DMS114 treated with DMSO at 0.1 percent for 48 hours (cell line): ENCODE measurements around the gene FLT1.

Experiments used
- DNase-seq: peaks from one replicate; lab custom pipeline; 2025; ENCODE audit not compliant: unreplicated experiment; lab: John Stamatoyannopoulos, UW

Gene FLT1

DNA sequence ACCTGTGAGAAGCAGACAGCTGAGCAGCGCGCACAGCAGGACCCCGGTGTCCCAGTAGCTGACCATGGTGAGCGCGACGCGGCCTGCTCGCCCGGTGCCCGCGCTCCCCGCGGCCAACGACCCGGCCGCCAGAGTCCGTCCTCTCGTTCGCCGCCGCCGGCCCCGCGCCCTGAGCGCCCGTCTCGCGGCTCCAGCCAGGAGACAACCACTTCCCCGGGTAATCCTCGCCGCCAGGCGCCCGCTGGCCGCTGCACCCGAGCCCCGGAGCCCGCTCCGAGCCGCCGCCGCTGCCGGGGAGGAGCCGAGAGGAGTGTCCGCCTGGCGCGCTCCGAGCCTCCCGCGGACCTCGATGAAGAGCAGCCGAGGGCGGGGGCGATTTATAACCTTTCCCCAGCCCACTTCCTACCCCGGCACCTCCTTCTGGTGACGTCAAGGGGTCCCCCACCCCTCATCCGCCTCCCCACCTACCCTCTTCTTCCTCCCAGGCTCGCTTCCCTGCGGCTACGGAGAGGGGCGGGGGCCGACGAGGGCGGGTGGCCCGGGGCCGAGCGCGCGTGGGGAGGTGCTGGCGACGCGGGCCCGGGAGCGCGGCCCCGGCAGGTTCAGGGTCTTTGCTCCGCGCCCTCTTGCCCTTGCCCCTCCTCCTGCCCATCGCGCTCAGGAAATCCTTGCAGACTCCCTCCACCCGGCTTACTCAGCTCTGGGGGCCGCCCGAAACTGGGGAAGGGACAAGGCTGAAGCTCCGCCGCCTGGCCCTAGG is at the start of gene FLT1:
Gene FLT1 (minus strand): TSS at position 351 of the 760 bp plus-strand sequence. CDS start 285 bp downstream, at position 66.
- DNase-seq = no peak

- DNase-seq = no peak
Measured at GRCh38 chr13:28544026-28544425, 49.1 kb upstream of the FLT1 start.

- no peak for DNase-seq
Measured at GRCh38 chr13:28542804-28543203, 47.9 kb upstream of the FLT1 start.

DNA sequence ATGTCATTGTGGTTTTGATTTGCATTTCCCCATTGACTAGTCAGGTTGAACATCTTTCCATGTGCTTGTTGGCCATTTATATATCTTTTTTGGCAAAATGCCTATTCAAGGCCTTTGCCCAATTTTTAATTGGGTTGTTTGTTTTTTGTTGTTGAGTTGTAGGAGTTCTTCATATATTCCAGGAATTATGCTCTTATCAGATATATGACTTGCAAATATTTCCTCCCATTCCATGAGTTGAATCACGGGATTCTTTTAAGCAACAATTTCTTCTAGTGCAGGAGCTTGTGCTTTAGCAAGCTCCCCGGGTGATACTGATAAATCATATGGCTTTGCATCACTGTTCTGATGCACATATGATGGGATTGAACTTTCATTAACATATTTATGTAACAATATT is 47.0 kb upstream of the FLT1 start:
- DNase-seq = no peak

DNA sequence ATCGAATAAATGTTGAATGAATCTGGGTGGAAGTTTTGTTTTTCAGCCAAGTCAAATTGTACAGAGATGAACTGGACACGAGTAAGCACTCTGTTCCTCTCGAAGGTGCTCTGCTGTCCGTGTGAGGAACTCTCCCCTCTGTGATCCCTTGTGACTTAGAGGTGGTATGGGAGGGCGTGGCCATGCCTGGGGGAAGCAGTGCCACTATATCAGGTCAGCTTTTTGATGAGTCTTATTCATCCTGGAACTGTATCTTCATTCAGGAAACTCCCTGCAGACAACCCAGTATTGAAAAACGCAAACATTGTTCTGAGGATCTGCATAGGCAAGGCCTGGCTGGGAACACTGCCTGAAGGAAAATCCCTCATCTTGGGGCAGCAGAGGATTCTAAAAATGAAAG is 45.7 kb upstream of the FLT1 start:
- DNase-seq = no peak

- no peak for DNase-seq
Measured at GRCh38 chr13:28539625-28540286, 44.8 kb upstream of the FLT1 start.

GRCh38 chr13:28538932-28539331 is 44.0 kb upstream of the FLT1 start:
- DNase-seq = no peak

GRCh38 chr13:28537171-28537570 is 42.2 kb upstream of the FLT1 start:
- DNase-seq = no peak

GRCh38 chr13:28536371-28536770 is 41.4 kb upstream of the FLT1 start:
- DNase-seq = no peak

DNA sequence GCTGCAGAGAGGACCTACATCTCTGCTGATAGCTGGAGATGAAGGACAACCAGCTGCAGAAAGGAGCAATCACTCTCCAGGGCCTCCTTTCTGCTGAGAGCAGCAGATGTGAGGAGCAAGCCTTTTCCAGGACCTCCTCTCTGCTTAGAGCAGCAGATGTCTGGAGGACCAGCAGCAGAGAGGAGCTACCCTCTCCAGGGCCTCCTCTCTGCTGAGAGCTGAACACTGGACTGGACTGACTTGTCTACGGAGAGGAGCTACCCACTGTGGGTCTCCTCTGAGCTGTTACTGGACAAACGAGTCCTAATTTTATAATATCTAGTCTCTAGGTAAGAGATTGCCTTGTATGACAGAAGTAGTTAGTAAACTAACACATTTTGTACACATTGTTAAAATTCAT is 40.8 kb upstream of the FLT1 start:
- DNase-seq = no peak

DNA sequence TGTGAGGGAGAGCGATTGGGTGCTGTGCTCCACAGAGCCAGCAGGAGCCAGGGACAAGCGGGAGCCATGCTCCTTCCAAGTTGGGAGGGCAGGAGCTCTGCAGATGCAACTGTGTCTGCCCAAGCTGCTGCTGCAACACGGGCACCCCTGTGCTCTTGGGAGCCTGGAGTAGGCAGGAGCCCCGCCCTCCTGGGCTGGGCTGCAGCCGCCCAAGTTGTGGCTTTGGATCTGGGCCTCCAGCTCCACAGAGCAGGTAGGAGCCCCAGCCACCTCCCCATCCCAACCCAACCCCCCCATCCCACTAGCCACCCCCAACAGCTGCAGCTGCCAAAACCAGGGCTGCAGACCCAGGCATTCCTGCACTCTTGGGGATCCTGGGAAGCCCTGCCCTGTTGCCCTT is 39.9 kb upstream of the FLT1 start:
- DNase-seq = no peak

- DNase-seq = no peak
Measured at GRCh38 chr13:28534210-28534609, 39.3 kb upstream of the FLT1 start.

- DNase-seq = no peak
Measured at GRCh38 chr13:28533441-28534166, 38.7 kb upstream of the FLT1 start.

- DNase-seq = no peak
Measured at GRCh38 chr13:28533125-28533436, 38.2 kb upstream of the FLT1 start.

DNA sequence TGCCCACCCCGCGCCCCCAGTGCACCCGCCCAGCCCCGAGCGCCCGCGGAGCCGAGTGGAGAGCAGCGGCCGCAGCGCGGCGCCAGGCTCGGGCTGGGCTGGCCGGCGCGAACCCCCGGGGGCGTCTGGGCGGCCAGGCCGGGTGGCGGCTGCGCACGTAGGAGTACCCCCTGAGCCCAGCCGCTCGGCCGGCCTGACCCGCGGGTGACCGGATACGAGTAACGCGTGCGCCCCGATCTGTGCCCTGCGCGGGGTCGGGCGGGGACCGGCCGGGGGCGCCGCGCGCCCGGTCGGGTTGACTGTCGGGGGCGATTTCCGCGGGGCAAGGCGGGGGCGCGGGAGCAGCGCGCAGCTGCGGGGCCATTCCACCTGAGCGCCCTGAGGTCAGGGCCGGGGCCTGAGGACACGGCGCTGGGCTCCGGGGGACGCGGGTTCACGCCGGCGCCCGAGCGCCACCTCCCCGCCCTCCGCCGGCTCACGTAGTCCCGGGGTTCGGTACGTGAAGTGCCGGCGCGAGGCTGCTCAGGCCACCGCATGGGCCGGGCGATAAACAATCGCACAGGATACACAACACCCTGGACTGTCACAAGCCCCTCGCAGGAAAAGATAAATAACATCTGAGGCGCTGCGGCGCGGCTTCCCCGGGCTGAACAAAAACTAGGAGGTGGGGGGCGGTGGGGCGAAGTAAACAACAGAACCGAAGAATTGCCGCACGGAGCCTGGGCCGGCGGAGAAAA is 37.6 kb upstream of the FLT1 start:
- DNase-seq = no peak

DNA sequence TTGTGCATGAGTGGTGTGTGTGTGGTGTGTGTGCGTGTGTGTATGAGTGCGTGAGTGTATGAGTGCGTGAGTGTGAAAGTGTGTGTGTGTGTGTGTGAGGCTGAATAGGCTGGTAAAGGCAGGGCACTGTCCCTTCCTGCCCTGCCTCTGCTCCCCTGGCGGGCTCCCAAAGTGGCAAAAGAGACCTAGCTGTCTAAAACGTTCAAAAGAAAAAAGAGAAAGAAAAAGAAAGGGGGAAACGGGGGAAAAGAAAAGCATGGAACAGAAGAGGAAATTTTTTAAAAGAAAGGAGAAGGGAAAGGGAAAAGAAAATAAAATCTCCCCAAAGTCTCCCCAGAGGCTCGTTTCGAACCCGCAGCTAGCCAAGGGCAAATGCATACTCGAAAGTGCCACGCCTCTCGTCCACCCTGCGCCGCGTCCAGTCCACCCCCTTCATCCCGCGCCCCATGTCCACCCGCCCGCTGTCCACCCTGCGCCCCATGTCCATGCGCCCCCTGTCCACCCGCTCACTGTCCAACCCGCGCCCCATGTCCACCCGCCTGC is 37.0 kb upstream of the FLT1 start:
- DNase-seq = no peak

DNA sequence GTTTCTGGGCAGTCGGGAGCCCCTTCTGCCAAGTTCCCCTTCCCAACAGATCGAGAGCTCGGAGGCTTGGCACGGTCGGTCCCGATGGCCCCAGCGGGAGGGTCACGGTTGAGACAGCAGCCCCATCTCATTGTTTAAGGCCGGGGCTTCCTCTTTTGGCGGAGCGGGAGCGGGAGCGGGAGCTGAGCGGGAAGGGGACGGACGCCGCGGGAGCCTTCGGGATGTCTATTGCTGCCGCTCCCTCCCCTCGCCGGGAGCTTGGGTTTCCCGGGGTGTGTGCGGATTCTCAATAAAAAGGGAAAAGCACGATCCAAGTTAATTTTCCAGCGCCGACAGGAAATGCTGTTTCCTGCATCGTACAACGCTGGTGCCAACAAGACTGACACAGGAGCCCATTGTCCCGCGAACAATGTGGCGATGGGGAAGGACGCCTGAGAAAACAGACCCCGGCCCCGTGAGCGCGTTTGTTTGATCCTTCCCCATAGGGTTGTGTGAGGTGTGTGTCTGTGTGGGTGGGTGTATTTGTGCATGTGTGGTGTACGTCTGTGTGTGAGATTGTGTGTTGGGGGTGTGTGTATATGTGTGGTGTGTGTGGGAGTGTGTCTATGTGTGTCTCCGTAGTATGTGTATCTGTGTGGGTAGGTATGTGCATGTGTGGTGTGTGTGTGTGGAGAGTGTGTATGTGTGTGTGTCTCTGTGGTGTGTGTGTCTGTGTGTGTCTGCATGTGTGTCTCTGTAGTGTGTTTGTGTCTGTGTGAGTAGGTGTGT is 36.3 kb upstream of the FLT1 start:
- DNase-seq = no peak

DNA sequence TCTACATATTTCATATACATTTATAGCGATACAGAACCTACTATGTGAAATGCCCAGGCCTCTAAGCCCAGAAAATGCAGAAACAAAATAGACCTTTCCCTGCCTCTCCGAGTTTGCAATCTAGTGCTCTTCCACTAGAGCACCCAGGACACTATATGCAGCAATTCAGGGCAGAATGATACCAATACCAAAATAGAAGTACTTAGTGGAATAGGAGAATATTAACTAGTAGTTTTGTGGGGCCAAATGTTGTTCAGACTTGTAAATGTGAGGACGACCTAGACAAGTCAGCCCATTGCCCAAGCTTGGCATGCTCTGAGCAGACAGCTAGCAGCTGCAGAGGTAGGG is 35.8 kb upstream of the FLT1 start:
- no peak for DNase-seq

DNA sequence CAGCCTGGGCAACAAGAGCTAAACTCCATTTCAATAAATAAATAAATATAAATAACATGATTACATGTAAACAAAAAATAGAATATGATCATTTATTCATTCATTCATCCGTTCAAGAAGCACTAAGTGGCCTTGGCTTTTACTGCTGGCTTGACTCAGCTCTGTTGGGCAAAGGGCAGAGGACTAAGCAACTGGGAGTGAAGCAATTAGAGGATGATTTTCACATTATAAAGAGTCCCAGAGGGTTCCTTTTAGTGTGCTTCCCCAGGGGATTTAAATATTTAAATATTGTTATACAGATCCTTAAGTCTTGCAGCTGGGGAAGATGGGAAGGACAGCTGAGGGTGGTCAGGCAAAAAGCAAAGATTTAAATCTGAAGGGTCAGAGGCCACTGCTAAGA is 34.9 kb upstream of the FLT1 start:
- no peak for DNase-seq

- DNase-seq = no peak
Measured at GRCh38 chr13:28528848-28529247, 33.9 kb upstream of the FLT1 start.

- DNase-seq = no peak
Measured at GRCh38 chr13:28528388-28528787, 33.5 kb upstream of the FLT1 start.
